SK-N-MC (cell line): ENCODE data around the gene STK32B.

Experiments used
- EZH2 ChIP-seq: fragments of 200-600 bp; sonication (generic); IDR thresholded peaks from one replicate; pipeline ENCODE4 v1.6.1; 2017; ENCODE audit warnings: antibody characterized with exemption
- POLR2AphosphoS5 ChIP-seq: IDR thresholded peaks from 2 replicates; pipeline ENCODE4 v1.6.1; 2012; ENCODE audit warnings: mild to moderate bottlenecking, low read depth, low read length, borderline replicate concordance

DNA sequence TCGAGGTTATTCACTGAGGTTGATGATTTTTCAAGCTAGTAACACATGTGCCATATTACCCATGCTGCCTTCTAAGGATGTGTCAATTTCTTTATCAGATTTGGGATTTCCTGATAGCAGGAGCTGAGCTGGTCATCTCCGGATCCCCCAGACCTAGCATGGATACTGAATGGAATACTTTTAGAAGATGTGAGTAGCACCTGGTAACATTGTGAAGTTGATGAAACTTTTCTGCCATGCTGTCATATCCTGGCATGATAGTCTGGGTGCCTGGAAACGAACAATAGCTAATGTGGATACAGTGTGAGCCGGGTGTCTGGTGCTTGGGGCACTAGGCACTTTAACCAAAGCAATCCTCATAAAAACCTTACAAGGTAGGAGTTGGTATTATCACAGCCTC lies 21.1 kb upstream of the STK32B start:
- TF ChIP-seq EZH2 (no peak), POLR2AphosphoS5 (no peak)
